KOPT-K1 (cell line): ENCODE results near the gene HLA-G.

Experiments used
- H3K27ac ChIP-seq: fragments of 200-600 bp; sonication (generic); 2 replicates; pipeline ENCODE4 v1.5.1; 2016; ENCODE audit warnings: antibody characterized with exemption, mild to moderate bottlenecking, low read depth, low read length; ENCODE audit not compliant: poor library complexity, severe bottlenecking
- H3K36me3 ChIP-seq: fragments of 200-600 bp; sonication (generic); 2 replicates; pipeline ENCODE4 v1.5.1; 2017; ENCODE audit warnings: antibody characterized with exemption, mild to moderate bottlenecking, low read length, moderate library complexity; ENCODE audit not compliant: insufficient read depth
- H3K9me3 ChIP-seq: fragments of 200-600 bp; sonication (generic); 2 replicates; pipeline ENCODE4 v1.5.1; 2017; ENCODE audit warnings: antibody characterized with exemption, low read length, mild to moderate bottlenecking; ENCODE audit not compliant: insufficient read depth, poor library complexity, severe bottlenecking

The HLA-G gene

GRCh38 chr6:29810371-29810770, 17.3 kb upstream of the HLA-G start:
- no peaks in the 10 kb centered on the region for H3K9me3 ChIP-seq
- H3K27ac ChIP-seq: no peak overlapping the region

GRCh38 chr6:29811377-29811776, 16.2 kb upstream of the HLA-G start:
- no peaks in the 10 kb centered on the region for H3K9me3 ChIP-seq
- no peaks in the 10 kb centered on the region for H3K36me3 ChIP-seq
- no peak overlapping the region for H3K27ac ChIP-seq

More at GRCh38 chr6:29810371-29810770, 17.3 kb upstream of the HLA-G start:
- H3K36me3 ChIP-seq: no peaks in the 10 kb centered on the region

DNA sequence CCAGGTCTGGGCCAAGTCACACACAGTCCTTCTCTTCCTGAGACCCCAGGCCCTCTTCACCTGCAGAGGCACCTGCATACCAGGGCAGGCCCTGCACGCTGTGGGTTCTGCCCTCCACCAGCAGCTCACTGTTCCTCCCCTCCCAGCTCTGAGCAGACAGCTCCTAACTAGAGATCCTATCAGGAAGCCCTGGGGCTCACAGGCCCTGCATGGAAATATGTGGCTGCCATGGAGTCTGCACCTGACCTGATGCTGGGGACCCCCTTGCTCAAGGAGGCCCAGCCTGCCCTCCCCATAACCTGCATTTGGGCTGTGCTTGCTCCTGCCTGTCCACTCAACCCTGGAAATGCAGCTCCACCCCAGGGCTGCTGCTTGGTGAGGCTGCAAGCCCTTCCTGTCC, 14.6 kb upstream of the HLA-G start:
- Histone ChIP-seq H3K27ac (no peak overlapping the region), H3K36me3 (no peaks in the 10 kb centered on the region), H3K9me3 (no peaks in the 10 kb centered on the region)

- Histone ChIP-seq H3K9me3 (no peaks in the 10 kb centered on the region), H3K36me3 (no peaks in the 10 kb centered on the region), H3K27ac (no peak overlapping the region)
Observed at GRCh38 chr6:29813809-29814208, 13.8 kb upstream of the HLA-G start.

- no peaks in the 10 kb centered on the region for H3K36me3 ChIP-seq
- no peak overlapping the region for H3K27ac ChIP-seq
- no peaks in the 10 kb centered on the region for H3K9me3 ChIP-seq
Observed at GRCh38 chr6:29814379-29815117, 13.1 kb upstream of the HLA-G start.

DNA sequence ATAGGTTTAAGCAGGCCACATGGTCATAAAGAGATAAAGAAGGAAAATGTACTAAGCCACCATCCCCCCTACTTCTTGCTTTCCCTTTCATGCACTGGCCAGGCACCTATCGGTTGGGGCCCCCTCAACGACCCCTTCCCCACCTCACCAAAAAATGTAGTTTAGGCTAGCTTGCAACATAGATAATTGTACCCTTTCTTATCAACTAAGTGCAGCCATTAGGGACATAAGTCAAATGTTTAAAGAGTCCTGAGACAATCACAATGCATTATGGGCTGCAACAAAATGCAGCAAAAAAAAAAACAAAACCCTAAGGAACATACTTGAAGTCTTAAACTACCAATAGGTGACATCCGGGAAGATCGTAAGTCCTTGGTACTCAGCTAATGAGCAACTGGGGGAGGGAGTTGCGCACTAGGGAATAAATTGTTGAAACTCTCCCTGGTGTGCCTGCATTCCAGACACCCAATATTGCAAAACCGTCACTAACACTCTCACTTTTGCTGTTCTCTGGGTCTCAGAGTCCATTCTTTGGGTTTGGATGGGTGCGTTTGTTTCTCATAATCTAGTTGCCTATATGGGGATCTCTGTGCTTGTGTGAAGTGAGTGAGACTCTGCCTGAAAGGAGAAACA, 12.4 kb upstream of the HLA-G start:
- H3K27ac ChIP-seq: no peak overlapping the region
- H3K9me3 ChIP-seq: no peaks in the 10 kb centered on the region
- no peaks in the 10 kb centered on the region for H3K36me3 ChIP-seq

DNA sequence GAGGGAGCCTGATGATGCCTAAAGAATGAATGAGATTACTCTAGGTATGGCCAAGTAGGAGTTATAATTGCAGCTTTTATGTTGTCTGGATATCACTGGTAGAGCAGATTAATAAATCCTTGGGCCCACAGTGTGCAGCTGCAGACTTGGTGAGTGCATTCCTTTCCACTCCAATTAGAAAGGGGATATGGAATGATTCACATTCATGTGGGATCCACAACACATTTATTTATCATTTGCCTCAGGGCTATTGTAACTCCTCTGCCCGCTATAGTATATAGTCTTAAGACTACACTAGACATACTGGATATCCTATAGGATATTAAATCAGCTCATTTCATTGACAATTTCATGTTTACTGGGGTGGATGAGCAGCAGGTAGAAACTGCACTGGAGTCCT, 11.6 kb upstream of the HLA-G start:
- Histone ChIP-seq H3K9me3 (no peaks in the 10 kb centered on the region), H3K36me3 (no peaks in the 10 kb centered on the region), H3K27ac (no peak overlapping the region)

DNA sequence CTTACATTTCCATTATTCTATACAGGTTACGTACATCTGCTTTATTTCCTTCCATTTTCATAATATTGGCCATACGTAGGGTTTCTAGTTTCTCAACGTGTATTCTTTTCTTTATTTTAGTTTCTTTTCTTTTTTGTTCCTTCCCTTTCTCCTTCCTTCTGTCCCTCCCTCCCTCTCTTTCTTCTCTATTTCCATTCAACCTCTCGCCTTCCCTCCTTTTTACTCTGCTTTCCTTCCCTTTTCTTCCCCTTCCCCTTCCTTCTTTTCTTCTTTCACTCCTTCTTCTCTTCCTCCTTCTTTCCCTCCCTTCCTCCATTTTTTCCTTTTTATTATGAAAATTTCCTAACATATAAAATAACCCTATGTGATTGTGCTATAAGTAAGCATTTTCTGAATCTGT, 8.7 kb upstream of the HLA-G start:
- H3K9me3 ChIP-seq: no peaks in the 10 kb centered on the region
- no peaks in the 10 kb centered on the region for H3K36me3 ChIP-seq
- H3K27ac ChIP-seq: no peak overlapping the region

DNA sequence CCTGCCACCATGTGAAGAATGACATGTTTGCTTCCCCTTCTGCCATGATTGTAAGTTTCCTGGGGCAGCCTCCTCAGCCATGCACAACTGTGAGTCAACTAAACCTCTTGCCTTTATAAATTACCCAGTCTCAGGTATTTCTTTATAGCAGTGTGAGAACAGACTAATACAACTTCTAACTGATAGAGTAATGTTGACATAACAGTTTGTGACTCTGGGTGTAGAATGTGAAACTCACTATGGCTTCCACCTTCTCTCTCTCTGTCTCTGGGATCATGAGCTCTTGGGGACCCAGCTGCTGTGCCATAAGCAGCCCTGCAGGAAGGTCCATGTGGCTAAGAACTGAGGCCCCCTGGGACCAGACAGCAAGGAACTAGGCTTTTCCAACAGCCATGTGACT, 3.5 kb upstream of the HLA-G start:
- H3K9me3 ChIP-seq: no peaks in the 10 kb centered on the region
- no peaks in the 10 kb centered on the region for H3K36me3 ChIP-seq
- no peak overlapping the region for H3K27ac ChIP-seq

- no peaks in the 10 kb centered on the region for H3K36me3 ChIP-seq
- H3K9me3 ChIP-seq: no peaks in the 10 kb centered on the region
- no peak overlapping the region for H3K27ac ChIP-seq
Observed at GRCh38 chr6:29825848-29826247, 1.8 kb upstream of the HLA-G start.

GRCh38 chr6:29826271-29826670, 1.4 kb upstream of the HLA-G start:
- no peaks in the 10 kb centered on the region for H3K9me3 ChIP-seq
- no peaks in the 10 kb centered on the region for H3K36me3 ChIP-seq
- no peak overlapping the region for H3K27ac ChIP-seq

GRCh38 chr6:29828471-29828797, 809 bp downstream of the HLA-G start:
- Histone ChIP-seq H3K27ac (no peak overlapping the region), H3K36me3 (no peaks in the 10 kb centered on the region)

DNA sequence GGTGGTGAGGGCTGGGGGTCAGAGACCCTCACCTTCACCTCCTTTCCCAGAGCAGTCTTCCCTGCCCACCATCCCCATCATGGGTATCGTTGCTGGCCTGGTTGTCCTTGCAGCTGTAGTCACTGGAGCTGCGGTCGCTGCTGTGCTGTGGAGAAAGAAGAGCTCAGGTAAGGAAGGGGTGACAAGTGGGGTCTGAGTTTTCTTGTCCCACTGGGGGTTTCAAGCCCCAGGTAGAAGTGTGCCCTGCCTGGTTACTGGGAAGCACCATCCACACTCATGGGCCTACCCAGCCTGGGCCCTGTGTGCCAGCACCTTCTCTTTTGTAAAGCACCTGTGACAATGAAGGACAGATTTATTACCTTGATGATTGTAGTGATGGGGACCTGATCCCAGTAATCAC, 2.1 kb downstream of the HLA-G start:
- Histone ChIP-seq H3K9me3 (no peaks in the 10 kb centered on the region), H3K27ac (no peak overlapping the region)

More at GRCh38 chr6:29828471-29828797, 809 bp downstream of the HLA-G start:
- no peaks in the 10 kb centered on the region for H3K9me3 ChIP-seq

DNA sequence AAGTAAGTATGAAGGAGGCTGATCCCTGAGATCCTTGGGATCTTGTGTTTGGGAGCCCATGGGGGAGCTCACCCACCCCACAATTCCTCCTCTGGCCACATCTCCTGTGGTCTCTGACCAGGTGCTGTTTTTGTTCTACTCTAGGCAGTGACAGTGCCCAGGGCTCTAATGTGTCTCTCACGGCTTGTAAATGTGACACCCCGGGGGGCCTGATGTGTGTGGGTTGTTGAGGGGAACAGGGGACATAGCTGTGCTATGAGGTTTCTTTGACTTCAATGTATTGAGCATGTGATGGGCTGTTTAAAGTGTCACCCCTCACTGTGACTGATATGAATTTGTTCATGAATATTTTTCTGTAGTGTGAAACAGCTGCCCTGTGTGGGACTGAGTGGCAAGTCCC, 2.8 kb downstream of the HLA-G start:
- Histone ChIP-seq H3K36me3 (no peaks in the 10 kb centered on the region), H3K9me3 (no peaks in the 10 kb centered on the region), H3K27ac (no peak overlapping the region)

More for the DNA sequence above, 2.1 kb downstream of the HLA-G start:
- no peaks in the 10 kb centered on the region for H3K36me3 ChIP-seq

DNA sequence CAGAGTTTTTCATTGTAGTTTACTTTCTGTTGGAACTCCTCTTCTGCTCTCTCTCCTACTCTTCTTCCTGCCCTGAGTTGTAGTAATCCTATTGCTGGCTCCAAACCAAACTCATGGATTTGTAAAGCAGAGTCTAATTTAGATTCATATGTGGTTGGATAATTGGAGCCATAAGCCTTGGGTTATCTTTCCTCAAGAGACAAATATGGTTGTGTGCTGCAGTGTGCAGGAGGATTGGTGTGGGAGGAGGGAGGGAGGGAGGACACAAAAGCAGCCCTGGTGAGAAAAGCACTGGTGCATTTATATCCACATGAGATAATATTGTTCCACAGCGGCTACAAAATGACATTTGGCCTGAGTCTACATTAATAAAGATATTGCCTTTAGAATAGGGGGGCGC, 4.2 kb downstream of the HLA-G start:
- H3K36me3 ChIP-seq: no peaks in the 10 kb centered on the region
- no peaks in the 10 kb centered on the region for H3K9me3 ChIP-seq
- H3K27ac ChIP-seq: no peak overlapping the region
